GM13977 (cell line): Measurements from ENCODE around the gene URM1.

ENCODE experiments used
- DNase-seq: peaks from one replicate; pipeline ENCODE4 v3.0.0; 2012; ENCODE audit warnings: low spot score
- CTCF ChIP-seq: IDR thresholded peaks from 2 replicates; pipeline ENCODE4 v1.5.1; 2012; ENCODE audit warnings: mild to moderate bottlenecking, control low read depth; ENCODE audit not compliant: insufficient read depth; ENCODE audit errors: extremely low read depth, missing control alignments
- in situ Hi-C: fragments of 300-500 bp; cut with MboI; formaldehyde crosslinking; loops from one replicate; pipeline ENCODE4 v1.12.0; 2022; ENCODE audit warnings: low sequenced_read_pairs, low pct_unique_long_range_greater_than_20kb, mixed read lengths, inconsistent platforms; ENCODE audit not compliant: unreplicated experiment

The URM1 gene

GRCh38 chr9:128439273-128439672 is 68.1 kb downstream of the URM1 start:
- in situ Hi-C loops, result no loop called here
- no peak for TF ChIP-seq CTCF
- DNase-seq, result no peak
